NCI-H2196 (cell line): ENCODE data around the gene NPR2.

ENCODE experiments used
- DNase-seq: peaks from one replicate; lab custom pipeline; 2025; ENCODE audit not compliant: unreplicated experiment; lab: John Stamatoyannopoulos, UW

The NPR2 gene

DNA sequence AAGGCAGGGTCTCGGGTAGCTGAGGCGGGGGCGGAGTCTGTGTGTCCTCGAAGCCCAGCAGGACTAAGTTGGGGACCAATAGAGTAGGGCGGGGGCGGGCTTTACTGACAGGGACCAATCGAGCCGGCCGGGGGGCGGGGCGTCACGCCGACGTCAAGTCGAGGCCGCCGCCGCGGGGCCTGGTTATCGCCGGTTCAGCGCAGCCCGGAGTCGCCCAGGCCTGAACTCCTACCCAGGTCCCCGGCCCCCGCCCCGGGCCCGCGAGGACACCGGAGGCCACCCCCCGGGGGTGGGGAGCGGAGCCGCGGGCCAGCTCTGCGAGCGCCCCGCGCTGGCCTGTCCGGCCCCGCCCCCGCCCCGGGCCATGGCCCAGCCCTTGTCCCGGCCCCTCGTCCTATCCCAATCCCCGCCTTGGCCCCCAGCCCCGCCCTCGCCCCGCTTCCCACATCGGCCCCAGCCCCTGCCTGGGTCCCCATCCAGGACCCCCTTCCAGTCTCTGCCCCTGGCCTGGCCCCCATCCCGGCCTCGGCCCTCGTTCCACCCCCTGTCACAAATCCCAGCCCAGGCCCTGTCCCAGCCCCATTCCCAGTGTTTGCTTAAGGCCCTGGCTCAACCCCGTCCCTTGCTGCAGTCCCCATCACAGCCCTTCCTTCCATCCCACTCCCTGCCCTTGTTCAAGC is 37.8 kb downstream of the NPR2 start, which contains the start of gene TMEM8B:
Gene TMEM8B (plus strand): TSS at position 145 of the 680 bp plus-strand sequence. CDS start 220 bp downstream, at position 365.
- peak; percentile 92 for DNase-seq

- no peak for DNase-seq
Observed at GRCh38 chr9:35829764-35830096, 38.3 kb downstream of the NPR2 start.

DNA sequence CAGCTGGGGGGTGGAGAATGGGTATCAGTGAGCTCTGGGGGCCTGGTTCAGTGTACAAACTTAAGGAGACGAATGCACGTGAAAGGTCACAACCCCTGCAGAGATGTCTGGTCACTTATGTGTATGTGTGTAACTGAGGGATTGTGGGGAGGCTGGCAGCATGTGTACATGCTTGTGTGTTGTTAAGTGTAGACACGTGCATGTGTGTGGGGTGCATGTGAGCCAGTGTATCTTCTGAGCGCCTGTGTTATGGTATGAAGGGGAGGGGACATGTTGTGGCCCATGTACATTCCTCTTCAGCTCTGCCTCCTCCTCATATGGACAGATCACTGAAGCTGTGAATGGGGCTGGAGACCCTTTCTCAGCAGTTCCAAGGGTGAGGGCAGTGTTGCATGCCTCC is 39.6 kb downstream of the NPR2 start:
- DNase-seq = no peak

- DNase-seq = no peak
Observed at GRCh38 chr9:35832814-35833213, 41.4 kb downstream of the NPR2 start.

- DNase-seq = no peak
Observed at GRCh38 chr9:35834260-35835215, 43.1 kb downstream of the NPR2 start.

- DNase-seq = no peak
Observed at GRCh38 chr9:35835216-35835632, 43.8 kb downstream of the NPR2 start.

DNA sequence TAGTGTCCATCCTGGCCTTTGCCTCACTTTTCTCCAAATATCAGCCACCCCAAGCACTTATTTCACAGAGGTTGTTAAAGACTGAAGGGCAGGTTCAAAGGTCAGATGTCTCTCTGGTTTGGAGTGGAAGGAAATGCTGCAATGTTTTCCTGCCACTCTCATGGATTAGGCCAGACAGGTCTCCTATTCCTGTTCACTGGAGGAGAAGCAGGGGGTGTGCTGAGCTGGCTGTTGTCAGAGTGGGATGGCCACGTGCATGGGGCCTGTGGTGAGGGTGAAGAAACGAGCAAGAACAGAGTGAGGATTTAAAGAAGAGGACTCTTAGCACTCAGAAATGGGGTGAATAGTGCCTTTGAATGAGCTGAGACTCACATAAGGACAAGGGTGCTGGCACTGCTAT is 44.4 kb downstream of the NPR2 start:
- DNase-seq = no peak

DNA sequence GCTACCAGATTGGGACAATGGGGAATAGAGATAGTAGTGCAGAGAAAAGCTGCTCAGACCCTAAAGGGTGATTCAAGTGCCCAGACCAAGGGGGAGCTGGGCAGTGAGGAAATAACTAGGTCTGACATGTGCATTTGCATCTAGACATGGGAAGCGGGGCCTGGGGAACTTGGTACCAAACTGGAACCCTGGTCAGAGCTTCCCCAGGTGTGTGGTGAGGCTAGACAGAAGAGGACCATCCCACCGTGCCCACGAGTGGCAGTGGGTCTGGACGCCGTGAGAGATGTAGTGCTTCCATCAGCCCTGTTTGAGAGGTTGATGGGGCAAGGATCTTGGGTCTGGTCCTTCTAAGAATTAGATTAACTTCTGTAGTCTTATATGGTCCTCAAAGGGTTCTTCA is 45.2 kb downstream of the NPR2 start:
- no peak for DNase-seq

DNA sequence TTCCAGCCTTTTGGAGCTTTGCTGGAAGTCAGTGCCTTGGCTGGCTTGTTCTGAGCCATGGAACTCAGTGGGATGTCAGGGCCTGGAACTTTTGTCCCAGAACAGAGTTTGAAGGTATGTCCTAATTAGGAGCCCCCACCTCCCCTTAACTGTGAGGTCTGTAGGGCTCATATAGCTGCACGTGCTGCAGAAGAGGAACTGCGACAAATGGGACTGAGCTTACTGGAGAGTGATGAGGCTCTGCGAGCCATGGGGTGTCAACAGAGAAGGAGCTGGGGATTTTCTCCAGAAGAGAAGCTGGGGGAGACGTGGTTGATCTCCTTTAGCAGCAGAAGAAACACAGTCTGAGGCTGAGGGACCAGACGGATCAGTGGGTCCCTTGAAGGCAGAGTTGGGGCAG is 48.5 kb downstream of the NPR2 start:
- DNase-seq = no peak

DNA sequence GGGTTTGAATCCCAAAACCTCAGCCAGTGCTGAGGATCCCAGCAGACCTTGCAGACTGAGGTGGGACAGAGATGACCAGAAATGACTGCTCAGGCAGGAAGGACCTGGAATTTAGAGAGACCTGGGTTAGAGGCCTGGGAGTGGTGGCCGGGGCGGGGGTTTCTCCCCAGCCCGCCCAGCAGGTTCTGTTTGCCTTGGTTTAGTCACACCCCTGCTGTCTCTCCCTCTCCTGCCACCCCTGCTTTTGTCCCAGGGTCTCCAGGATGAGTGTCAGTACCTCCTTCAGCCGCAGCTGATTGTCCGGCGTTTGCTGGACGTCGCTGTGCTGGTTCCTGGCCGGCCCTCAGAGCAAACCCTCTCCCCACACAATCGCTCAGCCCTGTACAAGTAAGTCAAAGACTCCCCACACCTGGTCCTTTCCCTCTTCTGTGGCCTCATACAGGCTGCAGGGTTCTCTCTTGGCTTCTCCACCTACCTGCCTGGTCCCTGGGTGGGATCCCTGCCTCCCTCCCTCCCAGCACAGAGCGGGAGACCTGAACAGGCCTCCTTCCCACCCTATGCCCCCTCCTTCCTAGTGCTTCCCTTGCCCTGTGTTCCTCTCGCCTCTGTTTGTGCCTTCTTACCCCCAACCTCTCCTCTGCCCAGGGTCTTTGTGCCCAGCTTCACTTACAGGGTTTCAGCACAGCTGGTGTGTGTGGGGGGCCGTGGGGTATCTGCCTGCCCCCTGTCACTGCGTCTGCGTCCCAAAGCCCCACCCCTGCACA is 49.7 kb downstream of the NPR2 start:
- no peak for DNase-seq

- no peak for DNase-seq
Observed at GRCh38 chr9:35841645-35841900, 50.2 kb downstream of the NPR2 start.

DNA sequence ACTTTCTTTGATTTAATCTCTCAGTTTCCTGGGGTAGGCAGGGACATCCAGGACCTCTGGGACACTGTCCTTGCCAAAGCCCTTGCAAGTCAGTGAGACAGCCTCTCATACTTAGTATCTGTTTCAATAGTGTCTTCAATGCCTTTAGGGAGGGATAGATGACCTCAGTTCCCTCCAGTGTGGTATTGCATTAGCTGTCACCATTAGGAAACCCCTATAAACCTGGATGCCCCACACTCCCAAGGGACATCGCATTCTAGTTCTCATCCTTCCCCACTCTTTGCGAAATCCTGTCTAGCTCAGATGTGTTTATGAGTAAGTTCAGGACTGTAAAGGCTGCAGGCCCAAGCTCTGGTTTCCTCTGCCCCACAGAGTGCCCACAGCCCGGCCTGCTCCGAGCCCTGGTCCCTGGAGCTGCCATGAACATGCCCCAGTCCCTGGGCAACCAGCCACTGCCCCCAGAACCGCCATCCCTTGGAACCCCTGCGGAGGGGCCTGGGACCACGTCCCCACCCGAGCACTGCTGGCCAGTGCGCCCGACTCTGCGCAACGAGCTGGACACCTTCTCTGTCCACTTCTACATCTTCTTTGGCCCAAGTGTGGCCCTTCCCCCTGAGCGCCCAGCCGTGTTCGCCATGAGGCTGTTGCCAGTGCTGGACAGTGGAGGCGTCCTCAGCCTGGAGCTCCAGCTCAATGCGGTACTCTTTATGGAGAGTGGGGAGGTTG is 50.8 kb downstream of the NPR2 start:
- DNase-seq = no peak

GRCh38 chr9:35842795-35843194 is 51.4 kb downstream of the NPR2 start:
- DNase-seq = no peak

DNA sequence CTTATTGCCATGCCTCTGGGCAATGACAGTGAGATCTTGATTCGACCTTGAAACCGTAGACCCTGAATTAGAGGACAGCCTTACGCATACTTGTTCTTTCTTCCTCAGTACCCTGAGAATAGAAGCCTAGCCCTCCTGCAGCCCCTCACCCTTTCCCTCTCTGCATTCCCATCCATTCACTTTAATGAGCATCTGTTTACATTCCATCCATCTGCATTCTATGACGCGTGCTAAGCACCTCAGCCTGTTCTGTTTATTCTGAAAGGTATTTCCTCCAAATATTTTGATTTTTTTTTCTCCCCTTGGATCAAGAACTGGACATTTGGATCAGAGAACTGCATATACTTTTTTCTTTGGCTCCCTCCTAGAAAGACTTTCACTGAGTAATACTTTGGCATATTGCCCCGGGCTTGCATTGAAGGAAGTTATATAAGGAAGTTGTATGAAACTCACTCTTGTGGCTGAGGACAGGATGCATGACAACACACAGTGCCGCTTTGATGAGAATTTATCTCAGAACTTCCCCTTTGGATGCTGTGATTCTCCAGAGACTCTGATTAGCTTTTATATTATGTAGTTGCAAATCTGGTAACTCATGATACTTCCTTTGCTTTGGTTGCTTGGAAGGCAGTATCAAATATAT is 53.4 kb downstream of the NPR2 start:
- peak; percentile 37 for DNase-seq

GRCh38 chr9:35845824-35846771 is 54.7 kb downstream of the NPR2 start:
- no peak for DNase-seq

GRCh38 chr9:35847792-35848572 is 56.6 kb downstream of the NPR2 start:
- DNase-seq = no peak

- DNase-seq = no peak
Observed at GRCh38 chr9:35852267-35852815, 61.0 kb downstream of the NPR2 start.
